Stomach (tissue), 9 donors: ENCODE data around the gene LDLRAD3. TPM values are rescaled to one million over a fixed set of nuclear protein-coding genes. Genes with fewer than 3 reads are reported as not detected.
"Not testable (repeated sequence)": the region's sequence is repeated elsewhere in the genome, so short reads cannot be mapped to it uniquely, and the experiment has no call there.

Experiments used
- DNase-seq, 2 donors: peaks; one replicate each; pipeline versions ENCODE4 v3.0.0 to v3.0.0-alpha.2; 2013 to 2019
- H3K27ac ChIP-seq, 5 donors: fragments of 200-600 bp in 4 of 5; sonication (generic) in 4 of 5; one replicate each; pipeline ENCODE4 v1.5.1; 2013 to 2019; ENCODE audit warnings: mild to moderate bottlenecking in 1 of 5, moderate library complexity in 1 of 5
- H3K27me3 ChIP-seq, 3 donors: fragments of 200-600 bp; sonication (generic); one replicate each; pipeline ENCODE4 v1.5.1; 2017 to 2019; ENCODE audit warnings: mixed run types in 1 of 3
- H3K36me3 ChIP-seq, 4 donors: fragments of 200-600 bp; sonication (generic); 1 replicate in 3 of 4; 2 replicates in 1 of 4; pipeline ENCODE4 v1.5.1; 2016 to 2019
- H3K4me1 ChIP-seq, 4 donors: fragments of 200-600 bp; sonication (generic); one replicate each; pipeline ENCODE4 v1.5.1; 2016 to 2019
- H3K4me3 ChIP-seq, 4 donors: fragments of 200-600 bp; sonication (generic) in 3 of 4; one replicate each; pipeline ENCODE4 v1.5.1; 2016 to 2019; ENCODE audit warnings: mild to moderate bottlenecking in 1 of 4
- H3K9me3 ChIP-seq, 4 donors: fragments of 200-600 bp; sonication (generic); one replicate each; pipeline ENCODE4 v1.5.1; 2016 to 2019
- CTCF ChIP-seq, 7 experiments: fragments of 450-650 bp in 4 of 7; fragments of 200-600 bp in 3 of 7; sonication (generic) in 3 of 7; IDR thresholded peaks; one replicate each; pipeline ENCODE4 v1.5.1; 2016 to 2019; ENCODE audit warnings: antibody characterized with exemption in 7 of 7, control low read depth in 2 of 7, mild to moderate bottlenecking in 1 of 7
- EP300 ChIP-seq: sonication (generic); formaldehyde crosslinking; IDR thresholded peaks from one replicate; pipeline ENCODE4 v1.6.1; 2017; ENCODE audit warnings: antibody characterized with exemption
- POLR2A ChIP-seq, 4 donors: fragments of 450-650 bp; IDR thresholded peaks; one replicate each; pipeline ENCODE4 v1.6.1; 2016; ENCODE audit warnings: antibody characterized with exemption in 4 of 4, control low read depth in 2 of 4, mild to moderate bottlenecking in 1 of 4, moderate library complexity in 1 of 4
- POLR2AphosphoS5 ChIP-seq, 3 donors: sonication (generic); formaldehyde crosslinking; IDR thresholded peaks; one replicate each; pipeline ENCODE4 v1.6.1; 2016; ENCODE audit warnings: antibody characterized with exemption in 3 of 3
- WGBS, 5 donors: extraction: QIAGEN DNeasy Blood & Tissue Kit in 3 of 5; methylation state at CpG; one replicate each; pipeline versions ENCODE4 v1.1.5 to v1.1.7; 2013 to 2018; 5-methylcytosine and 5-hydroxymethylcytosine counted together
- intact Hi-C: fragments of 100-400 bp; cut with DNase I; formaldehyde crosslinking; loops from one replicate; pipeline ENCODE4 v1.15.1; 2023; ENCODE audit warnings: low total_unique reads
- polyA plus RNA-seq, 3 donors: library from polyadenylated mRNA; stranded (reverse); fragments of 200-250 nt; gene quantifications; one replicate each; pipeline ENCODE4 v1.2.3, GENCODE V29; 2013
- total RNA-seq, 5 donors: library from RNA; depleted of rRNA; stranded (reverse); fragments of >200 nt; gene quantifications; one replicate each; pipeline versions ENCODE4 v1.1.0 to v1.2.3, GENCODE V29; 2014 to 2016
- donor health status: healthy with polysubstance abuse.
- donor health status: Bipolar disorder and iron deficiency.
- donor health status: healthy.

Gene LDLRAD3
- total and polyA plus RNA-seq, 8 donors: 2.0 to 22.8 (median 7.9) TPM

- Histone ChIP-seq H3K4me1 (peaks cover 0 to 17% (median 7%) of the 10 kb centered on the region in 4 donors), H3K36me3 (no peaks in the 10 kb centered on the region), H3K27me3 (no peaks in the 10 kb centered on the region), H3K4me3 (no peak overlapping the region), H3K9me3 (peaks cover 0 to 20% (median 15%) of the 10 kb centered on the region in 4 donors), H3K27ac (no peak overlapping the region)
- 36 to 51% (median 42%) methylated on average over 3 of the region's 3 CpGs for WGBS, 5 donors
- TF ChIP-seq EP300: no peak
- TF ChIP-seq POLR2AphosphoS5 (IDR thresholded peaks at IDR 0.05): no peak
- no peak for TF ChIP-seq POLR2A (IDR thresholded peaks at IDR 0.05)
- TF ChIP-seq CTCF (IDR thresholded peaks at IDR 0.05): no peak
- DNase-seq: no peak
- intact Hi-C loops: no loop called here
These were observed 38.1 kb upstream of the LDLRAD3 start for GRCh38 chr11:35905646-35906276.

- H3K36me3 ChIP-seq: no peaks in the 10 kb centered on the region
- no peak overlapping the region for H3K27ac ChIP-seq
- intact Hi-C loops: no loop called here
- H3K27me3 ChIP-seq: no peaks in the 10 kb centered on the region
- H3K9me3 ChIP-seq: peaks cover 0 to 19% (median 15%) of the 10 kb centered on the region in 4 donors
- H3K4me1 ChIP-seq: peaks cover 0 to 17% (median 7%) of the 10 kb centered on the region in 4 donors
- no peak for TF ChIP-seq CTCF (IDR thresholded peaks at IDR 0.05)
- TF ChIP-seq POLR2A (IDR thresholded peaks at IDR 0.05): no peak
- TF ChIP-seq POLR2AphosphoS5 (IDR thresholded peaks at IDR 0.05): no peak
- no peak for TF ChIP-seq EP300
- no peak for DNase-seq
- 63 to 86% (median 71%) methylated on average over 2 of the region's 2 CpGs for WGBS, 5 donors
- H3K4me3 ChIP-seq: no peak overlapping the region
These were observed 37.6 kb upstream of the LDLRAD3 start for GRCh38 chr11:35906277-35906661.

GRCh38 chr11:35906681-35907080 is 37.2 kb upstream of the LDLRAD3 start:
- no peaks in the 10 kb centered on the region for H3K36me3 ChIP-seq
- 54 to 90% (median 72%) methylated on average over 3 of the region's 3 CpGs for WGBS, 5 donors
- DNase-seq: no peak
- H3K9me3 ChIP-seq: peaks cover 0 to 19% (median 15%) of the 10 kb centered on the region in 4 donors
- H3K27ac ChIP-seq: no peak overlapping the region
- H3K4me3 ChIP-seq: no peak overlapping the region
- peaks cover 0 to 17% (median 7%) of the 10 kb centered on the region in 4 donors for H3K4me1 ChIP-seq
- no peak for TF ChIP-seq EP300
- no peak for TF ChIP-seq POLR2A (IDR thresholded peaks at IDR 0.05)
- no peak for TF ChIP-seq POLR2AphosphoS5 (IDR thresholded peaks at IDR 0.05)
- no peak for TF ChIP-seq CTCF (IDR thresholded peaks at IDR 0.05)
- no peaks in the 10 kb centered on the region for H3K27me3 ChIP-seq
- intact Hi-C loops: no loop called here

GRCh38 chr11:35907648-35908431 is 36.0 kb upstream of the LDLRAD3 start:
- Histone ChIP-seq H3K36me3 (no peaks in the 10 kb centered on the region), H3K4me3 (no peak overlapping the region), H3K27ac (peak overlapping the region in 2 of 5 donors; percentile 17 to 36), H3K9me3 (peaks cover 0 to 9% (median 6%) of the 10 kb centered on the region in 4 donors), H3K4me1 (peaks cover 0 to 17% (median 7%) of the 10 kb centered on the region in 4 donors), H3K27me3 (no peaks in the 10 kb centered on the region)
- intact Hi-C loops: no loop called here
- no peak for TF ChIP-seq CTCF (IDR thresholded peaks at IDR 0.05)
- TF ChIP-seq POLR2AphosphoS5 (IDR thresholded peaks at IDR 0.05): peak; percentile 32 to 82 (median 52)
- TF ChIP-seq POLR2A (IDR thresholded peaks at IDR 0.05): no peak
- TF ChIP-seq EP300: peak; percentile 31
- WGBS, 5 donors: 28 to 52% (median 37%) methylated on average over 4 of the region's 4 CpGs
- DNase-seq: no peak

- H3K36me3 ChIP-seq, intact Hi-C loops, DNase-seq, H3K27me3 ChIP-seq, H3K4me3 ChIP-seq, H3K9me3 ChIP-seq: not testable (repeated sequence)
- Histone ChIP-seq H3K27ac (peak overlapping the region in 1 of 5 donors; percentile 36), H3K4me1 (peaks cover 0 to 17% (median 7%) of the 10 kb centered on the region in 4 donors)
- 46 to 61% (median 53%) methylated on average over 5 of the region's 5 CpGs for WGBS, 5 donors
These were observed 35.5 kb upstream of the LDLRAD3 start for GRCh38 chr11:35908432-35908771.
